Hematopoietic multipotent progenitor cell treated with erythropoietin and hydrocortisone succinate and interleukin-3 and kit ligand, for 6 days (in vitro differentiated cells): ENCODE measurements around the gene CLCN3.
"Not testable (repeated sequence)": the region's sequence is repeated elsewhere in the genome, so short reads cannot be mapped to it uniquely, and the experiment has no call there.

Source experiments
- DNase-seq: peaks from one replicate; pipeline ENCODE4 v3.0.0-alpha.2; 2015

The CLCN3 gene

DNA sequence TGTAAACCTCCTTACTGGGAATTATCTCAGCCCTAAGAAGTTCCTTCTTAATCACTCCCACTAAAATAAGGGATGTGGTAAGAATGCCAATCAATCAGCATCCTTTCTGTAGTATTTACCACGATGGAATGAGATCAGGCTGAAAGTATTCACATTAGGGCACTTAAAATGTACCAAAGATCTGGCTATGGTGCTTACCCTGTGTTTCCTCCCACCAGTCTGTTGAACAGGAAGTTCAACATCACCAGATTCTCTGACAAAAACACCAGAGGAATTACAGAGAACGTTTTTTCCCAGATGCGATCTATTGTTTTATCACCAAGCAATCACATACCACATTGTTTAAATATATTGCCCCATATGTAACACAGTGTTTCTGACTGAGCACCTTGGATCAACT, 2.1 kb upstream of the CLCN3 start:
- no peak for DNase-seq

DNA sequence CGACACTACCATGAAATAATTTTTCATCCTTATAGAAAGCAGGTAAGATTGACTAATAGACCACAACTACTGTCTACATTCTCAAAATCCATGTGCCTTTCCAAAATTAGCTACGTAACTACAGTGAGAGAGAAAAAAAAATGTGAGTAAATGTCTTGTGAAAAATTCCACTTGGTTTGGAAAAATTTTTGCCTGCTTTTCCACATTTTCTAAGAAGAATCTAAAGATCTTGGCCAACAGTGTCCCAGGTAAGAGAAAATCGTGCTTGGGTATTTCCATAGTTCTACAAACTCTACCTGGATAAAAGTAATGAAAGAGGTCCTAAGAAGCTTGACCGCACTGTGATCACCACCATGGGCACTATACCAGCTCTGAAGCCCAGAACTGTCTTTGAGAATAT, 1.4 kb upstream of the CLCN3 start:
- no peak for DNase-seq

DNA sequence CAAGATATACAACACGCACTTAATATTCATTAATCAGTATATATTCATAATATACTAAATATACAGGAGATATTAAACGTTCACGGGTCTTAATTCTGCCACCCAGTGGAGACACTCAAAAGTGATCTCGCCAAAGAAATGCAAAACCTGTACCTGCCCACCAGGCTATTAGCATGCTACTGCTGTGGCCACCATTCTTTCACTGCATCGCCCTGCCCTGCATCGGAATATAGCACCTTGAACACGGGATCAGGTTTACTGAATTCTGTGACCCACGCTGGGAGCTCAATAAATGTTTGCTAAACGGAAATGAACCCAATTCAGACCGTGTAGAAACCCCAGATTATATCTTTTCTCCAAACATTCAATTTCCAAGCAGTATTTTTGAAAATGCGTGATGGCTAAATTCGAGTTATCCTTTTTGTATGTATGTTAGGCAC, 840 bp upstream of the CLCN3 start:
- peak; percentile 81 for DNase-seq

GRCh38 chr4:169620880-169621248, 486 bp downstream of the CLCN3 start:
- DNase-seq = peak; percentile 33

- DNase-seq = peak; percentile 91
Measured at GRCh38 chr4:169621731-169622492, 1.5 kb downstream of the CLCN3 start.

GRCh38 chr4:169622566-169622965, 2.2 kb downstream of the CLCN3 start:
- DNase-seq = no peak

DNA sequence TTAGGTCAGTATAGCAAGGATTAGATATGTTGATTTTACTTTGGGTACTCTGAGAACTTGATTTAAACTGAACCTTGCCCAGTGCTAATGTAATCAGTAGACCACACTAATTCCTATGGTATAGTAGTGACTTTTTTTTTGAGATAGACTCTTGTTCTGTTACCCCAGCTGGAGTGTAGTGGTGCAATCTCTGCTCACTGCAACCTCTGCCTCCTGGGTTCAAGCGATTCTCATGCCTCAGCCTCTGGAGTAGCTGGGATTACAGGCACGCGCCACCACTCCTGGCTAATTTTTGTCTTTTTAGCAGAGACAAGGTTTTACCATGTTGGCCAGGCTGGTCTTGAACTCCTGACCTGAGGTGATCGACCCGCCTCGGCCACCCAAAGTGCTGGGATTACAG, 3.6 kb downstream of the CLCN3 start:
- DNase-seq = not testable (repeated sequence)

DNA sequence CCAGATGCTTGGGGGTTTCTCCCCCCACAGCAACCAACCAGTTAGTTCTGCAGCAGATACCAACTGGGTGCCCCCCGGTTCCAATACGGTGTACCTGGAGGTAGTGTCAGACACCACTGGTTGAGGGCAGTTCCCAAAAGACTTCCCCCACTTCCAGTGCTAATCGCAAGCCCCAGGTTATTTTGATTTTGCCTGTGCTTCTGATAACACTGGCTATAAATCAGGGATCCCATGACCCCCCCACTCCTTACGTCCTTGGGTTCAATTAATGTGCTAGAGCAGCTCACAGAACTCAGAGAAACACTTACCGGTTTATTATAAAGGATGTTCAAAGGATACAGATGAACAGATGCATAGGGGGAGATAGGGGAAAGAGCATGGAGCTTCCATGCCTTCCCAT, 5.5 kb downstream of the CLCN3 start:
- no peak for DNase-seq

- DNase-seq = peak; percentile 95
Measured at GRCh38 chr4:169626331-169627282, 6.2 kb downstream of the CLCN3 start.

- DNase-seq = peak; percentile 82
Measured at GRCh38 chr4:169627307-169627706, 6.9 kb downstream of the CLCN3 start.

- no peak for DNase-seq
Measured at GRCh38 chr4:169628579-169628978, 8.2 kb downstream of the CLCN3 start.

GRCh38 chr4:169630069-169630468, 9.7 kb downstream of the CLCN3 start:
- DNase-seq = no peak

- DNase-seq = no peak
Measured at GRCh38 chr4:169632896-169633295, 12.5 kb downstream of the CLCN3 start.

DNA sequence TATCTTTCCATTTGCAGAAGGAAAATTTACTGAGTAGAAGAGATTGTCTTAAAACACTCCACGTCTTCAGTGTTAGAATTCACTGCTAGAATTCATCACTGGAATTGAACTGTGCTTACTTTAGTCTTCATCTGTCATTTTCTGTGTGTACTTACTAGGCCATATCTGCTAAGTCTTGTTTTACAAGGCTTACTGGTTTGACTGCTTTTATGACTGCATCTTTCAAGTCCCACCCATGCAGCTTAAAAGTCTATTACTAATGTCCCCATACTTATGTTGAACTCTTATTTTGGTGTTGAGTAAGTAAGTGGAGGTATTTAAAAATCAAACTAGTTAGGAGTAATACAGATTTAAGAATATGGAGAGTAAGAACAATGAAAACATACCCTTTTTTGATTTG, 14.6 kb downstream of the CLCN3 start:
- no peak for DNase-seq

DNA sequence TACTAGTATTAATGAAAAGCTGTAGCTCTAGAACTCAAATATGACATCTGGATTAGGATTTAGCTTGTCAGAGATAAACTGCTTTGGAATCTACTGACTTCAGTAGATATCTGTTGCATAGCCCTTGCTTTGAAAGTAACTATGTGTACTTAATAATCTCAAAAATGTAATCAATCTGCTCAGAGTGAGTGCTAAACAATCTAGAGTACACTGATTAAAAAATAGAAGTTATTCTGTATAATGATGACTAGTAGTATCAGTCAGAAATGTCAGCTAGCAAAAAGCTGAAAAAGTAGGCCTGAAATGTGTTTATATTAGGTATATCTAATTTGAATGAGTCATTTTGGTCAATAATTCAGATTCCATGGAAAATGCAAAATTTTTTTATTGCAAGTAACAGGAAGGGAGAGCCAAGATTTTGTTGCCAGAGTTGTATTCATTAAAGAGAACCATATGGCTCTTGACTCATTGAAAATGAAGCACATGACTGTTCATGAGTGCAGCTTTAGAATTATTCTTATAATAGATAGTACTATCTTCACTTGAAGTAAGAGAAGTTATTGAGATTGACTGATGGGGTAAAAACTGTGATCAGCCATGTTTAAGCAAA, 20.0 kb downstream of the CLCN3 start:
- no peak for DNase-seq

GRCh38 chr4:169644802-169645201, 24.4 kb downstream of the CLCN3 start:
- DNase-seq = no peak

- DNase-seq = no peak
Measured at GRCh38 chr4:169645627-169646026, 25.2 kb downstream of the CLCN3 start.

- peak; percentile 73 for DNase-seq
Measured at GRCh38 chr4:169649545-169650226, 29.3 kb downstream of the CLCN3 start.

DNA sequence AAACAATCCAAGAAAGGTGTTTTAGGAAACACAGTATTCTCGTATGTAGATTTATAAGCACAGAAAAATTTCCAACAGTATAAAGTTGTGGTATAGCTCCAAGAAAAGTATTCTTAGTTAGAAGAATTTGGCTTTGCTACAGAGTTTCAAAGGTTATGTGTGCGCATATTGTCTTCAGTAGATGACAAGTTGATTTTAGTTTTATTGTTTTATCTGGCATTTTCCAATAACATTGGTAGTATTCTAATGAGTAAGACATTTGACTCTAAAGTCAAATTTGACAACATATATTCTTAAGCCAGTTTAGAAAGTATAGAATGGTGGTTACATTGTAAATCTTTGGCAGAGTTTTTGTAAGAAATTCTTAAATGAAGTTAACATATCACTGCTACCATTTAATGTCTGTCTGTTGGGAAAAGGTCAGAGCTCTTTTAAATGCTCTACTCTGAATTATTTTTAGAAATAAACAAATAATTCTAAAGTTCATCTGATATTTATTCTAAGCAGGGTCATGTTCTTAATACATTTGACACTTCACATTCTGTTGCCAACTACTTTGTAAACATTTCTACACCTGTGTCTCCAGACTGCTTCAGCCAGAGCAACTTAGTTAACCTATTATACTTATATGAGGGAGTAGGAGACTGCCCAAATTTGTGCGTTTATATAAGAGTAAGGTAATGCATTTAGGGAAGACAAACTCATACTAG, 30.0 kb downstream of the CLCN3 start:
- no peak for DNase-seq

DNA sequence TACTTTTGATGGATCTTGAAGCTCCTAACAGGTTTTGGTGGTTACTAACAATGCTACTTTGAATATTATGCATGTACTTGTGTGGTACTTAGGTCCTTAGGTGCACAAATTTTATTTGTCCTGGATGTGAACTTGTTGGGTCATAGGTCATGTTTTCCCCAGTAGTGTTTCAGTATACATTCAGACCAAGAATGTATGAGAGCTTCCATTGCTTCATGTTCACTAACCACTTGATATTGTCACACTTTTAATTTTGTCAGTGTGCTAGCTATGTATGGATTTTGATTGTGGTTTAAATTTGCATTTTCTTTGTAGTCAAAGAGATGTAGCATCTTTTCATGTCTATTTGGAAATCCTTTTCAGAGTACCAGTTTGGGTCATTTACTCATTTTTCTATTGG, 32.2 kb downstream of the CLCN3 start:
- no peak for DNase-seq

GRCh38 chr4:169655401-169655800, 35.0 kb downstream of the CLCN3 start:
- no peak for DNase-seq

- DNase-seq = no peak
Measured at GRCh38 chr4:169657470-169658107, 37.2 kb downstream of the CLCN3 start.
